Measurements from ENCODE around the gene AOC3. TPM values are rescaled to one million over a fixed set of nuclear protein-coding genes. Genes with fewer than 3 reads are reported as not detected.

The AOC3 gene
- total and polyA plus RNA-seq, 2 of the 13 experiments (the other 11 are each of a cell fraction or from before 2014, with no cell fraction given): 8.7 to 51.7 TPM

- TF ChIP-seq ZBED4 (CRISPR knock-in tag; IDR thresholded peaks at IDR 0.05; ENCODE audit: borderline replicate concordance): 0 out of 2 replicates have a peak, but pooled peaks have one; percentile 5
- TF ChIP-seq ZNF501 (CRISPR knock-in tag; IDR thresholded peaks at IDR 0.05): no peak
- TF ChIP-seq SAP130 (CRISPR knock-in tag; IDR thresholded peaks at IDR 0.05; ENCODE audit: low read depth): peak; percentile 80
- TF ChIP-seq CBFB (CRISPR knock-in tag; IDR thresholded peaks at IDR 0.05): no peak
- TF ChIP-seq E2F2 (CRISPR knock-in tag; IDR thresholded peaks at IDR 0.05; ENCODE audit: borderline replicate concordance): peak; percentile 54; the same call in 1 of the 2 replicates
- TF ChIP-seq ZNF260 (CRISPR knock-in tag; IDR thresholded peaks at IDR 0.05; ENCODE audit: borderline replicate concordance, low read depth): no peak
- no peak for TF ChIP-seq HOXA9 (CRISPR knock-in tag; IDR thresholded peaks at IDR 0.05; ENCODE audit: borderline replicate concordance)
- no peak for TF ChIP-seq ZNF616 (CRISPR knock-in tag; IDR thresholded peaks at IDR 0.05; ENCODE audit: low read depth)
- no peak for TF ChIP-seq DZIP1 (CRISPR knock-in tag; IDR thresholded peaks at IDR 0.05)
- peak; percentile 50; the same call in 1 of the 2 replicates for TF ChIP-seq MEF2D (CRISPR knock-in tag; IDR thresholded peaks at IDR 0.05)
- TF ChIP-seq ZNF564 (CRISPR knock-in tag; IDR thresholded peaks at IDR 0.05): no peak
- no peak for TF ChIP-seq ELK4 (CRISPR knock-in tag; IDR thresholded peaks at IDR 0.05; ENCODE audit: borderline replicate concordance)
- TF ChIP-seq ZNF136 (CRISPR knock-in tag; IDR thresholded peaks at IDR 0.05; ENCODE audit: low read depth): no peak
- TF ChIP-seq XRCC5 (optimal IDR thresholded peaks at IDR 0.05; ENCODE audit: low read length): no peak
- peak; percentile 93 for TF ChIP-seq MLX (CRISPR knock-in tag; IDR thresholded peaks at IDR 0.05)
- no peak for TF ChIP-seq JUN (CRISPR knock-in tag; IDR thresholded peaks at IDR 0.05)
- peak; percentile 47 for TF ChIP-seq TEAD3 (CRISPR knock-in tag; optimal IDR thresholded peaks at IDR 0.05; ENCODE audit: borderline replicate concordance)
- TF ChIP-seq ZNF414 (CRISPR knock-in tag; IDR thresholded peaks at IDR 0.05): 0 out of 2 replicates have a peak, but pooled peaks have one; percentile 43
Observed at GRCh38 chr17:42878123-42878880, 27.3 kb downstream of the AOC3 start (continued).

Data from HepG2 (cell line).